ENCODE results near the gene LPCAT1.

- no peak for TF ChIP-seq YY1 (IDR thresholded peaks at IDR 0.05; ENCODE audit: insufficient read depth, insufficient read length)
- no peak for TF ChIP-seq ZNF274 (IDR thresholded peaks at IDR 0.05; ENCODE audit: low read depth, low read length)
- no peak for TF ChIP-seq SUZ12 (IDR thresholded peaks at IDR 0.05; ENCODE audit: extremely low read depth, insufficient read depth, insufficient read length)
Measured at GRCh38 chr5:1440098-1440493, 83.7 kb downstream of the LPCAT1 start.
